Thyroid gland (tissue), 4 donors: ENCODE measurements around the gene ASPN.

Experiments used
- POLR2A ChIP-seq, 2 donors: fragments of 450-650 bp; IDR thresholded peaks; one replicate each; pipeline ENCODE4 v1.6.1; 2017; ENCODE audit warnings: antibody characterized with exemption in 2 of 2, mild to moderate bottlenecking in 2 of 2, moderate library complexity in 1 of 2
- TF ChIP-seq, protein P1 (sequence below), 6 experiments: fragments of 200-600 bp in 3 of 6; fragments of 450-650 bp in 3 of 6; sonication (generic) in 3 of 6; IDR thresholded peaks; one replicate each; pipeline ENCODE4 v1.5.1; 2016 to 2019; ENCODE audit warnings: antibody characterized with exemption in 6 of 6, mild to moderate bottlenecking in 2 of 6, inconsistent platforms in 1 of 6, moderate library complexity in 1 of 6

DNA sequence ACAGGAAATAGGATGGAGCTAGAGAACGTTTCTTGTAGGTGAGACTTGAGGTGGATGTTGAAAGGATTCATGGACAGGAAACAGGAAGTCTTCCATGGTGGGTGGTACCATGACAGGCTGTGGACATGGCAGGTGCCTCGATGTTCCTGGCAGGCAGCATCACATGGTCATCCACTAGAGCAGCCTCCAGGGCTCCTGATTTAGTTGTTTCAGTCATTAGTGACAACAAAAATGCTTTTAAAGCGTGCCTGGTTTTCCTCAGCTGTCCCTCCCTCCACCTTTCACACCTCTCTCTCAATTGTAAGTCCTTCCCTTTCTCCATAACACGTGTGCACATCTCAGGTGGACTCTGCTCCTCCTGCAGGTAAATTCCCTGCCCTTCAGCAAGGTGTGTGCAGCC is 25.2 kb upstream of the ASPN start:
- TF ChIP-seq, protein P1, sequence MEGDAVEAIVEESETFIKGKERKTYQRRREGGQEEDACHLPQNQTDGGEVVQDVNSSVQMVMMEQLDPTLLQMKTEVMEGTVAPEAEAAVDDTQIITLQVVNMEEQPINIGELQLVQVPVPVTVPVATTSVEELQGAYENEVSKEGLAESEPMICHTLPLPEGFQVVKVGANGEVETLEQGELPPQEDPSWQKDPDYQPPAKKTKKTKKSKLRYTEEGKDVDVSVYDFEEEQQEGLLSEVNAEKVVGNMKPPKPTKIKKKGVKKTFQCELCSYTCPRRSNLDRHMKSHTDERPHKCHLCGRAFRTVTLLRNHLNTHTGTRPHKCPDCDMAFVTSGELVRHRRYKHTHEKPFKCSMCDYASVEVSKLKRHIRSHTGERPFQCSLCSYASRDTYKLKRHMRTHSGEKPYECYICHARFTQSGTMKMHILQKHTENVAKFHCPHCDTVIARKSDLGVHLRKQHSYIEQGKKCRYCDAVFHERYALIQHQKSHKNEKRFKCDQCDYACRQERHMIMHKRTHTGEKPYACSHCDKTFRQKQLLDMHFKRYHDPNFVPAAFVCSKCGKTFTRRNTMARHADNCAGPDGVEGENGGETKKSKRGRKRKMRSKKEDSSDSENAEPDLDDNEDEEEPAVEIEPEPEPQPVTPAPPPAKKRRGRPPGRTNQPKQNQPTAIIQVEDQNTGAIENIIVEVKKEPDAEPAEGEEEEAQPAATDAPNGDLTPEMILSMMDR (IDR thresholded peaks at IDR 0.05) = no peak
- TF ChIP-seq POLR2A (IDR thresholded peaks at IDR 0.05) = no peak
